Loucy (cell line): ENCODE measurements around the gene DNPEP.

ENCODE experiments used
- H2AFZ ChIP-seq: fragments of 200-600 bp; sonication (generic); 2 replicates; pipeline ENCODE4 v1.6.0; 2016; ENCODE audit warnings: antibody characterized with exemption, mild to moderate bottlenecking, low read length, moderate library complexity
- H3F3A ChIP-seq: fragments of 200-600 bp; 2 replicates; pipeline ENCODE4 v1.6.0; 2016; ENCODE audit warnings: antibody characterized with exemption, low read depth, mild to moderate bottlenecking
- H3K27me3 ChIP-seq: fragments of 200-600 bp; sonication (generic); 2 replicates; pipeline ENCODE4 v1.6.1; 2014; ENCODE audit warnings: low read length, mild to moderate bottlenecking; ENCODE audit not compliant: insufficient read depth, poor library complexity, severe bottlenecking
- H3K36me3 ChIP-seq: fragments of 200-600 bp; sonication (generic); 2 replicates; pipeline ENCODE4 v1.6.1; 2016; ENCODE audit warnings: low read length; ENCODE audit not compliant: insufficient read depth
- H3K4me1 ChIP-seq: fragments of 200-600 bp; sonication (generic); 2 replicates; pipeline ENCODE4 v1.5.1; 2014; ENCODE audit warnings: low read length, mild to moderate bottlenecking; ENCODE audit not compliant: insufficient read depth, poor library complexity, severe bottlenecking
- H3K4me2 ChIP-seq: fragments of 200-600 bp; sonication (generic); 2 replicates; pipeline ENCODE4 v1.6.0; 2014; ENCODE audit warnings: antibody characterized with exemption, low read length, low read depth, mild to moderate bottlenecking; ENCODE audit not compliant: poor library complexity, severe bottlenecking
- H3K4me3 ChIP-seq: fragments of 200-600 bp; sonication (generic); 2 replicates; pipeline ENCODE4 v1.5.1; 2014; ENCODE audit warnings: low read length, mild to moderate bottlenecking, mixed read lengths; ENCODE audit not compliant: poor library complexity, severe bottlenecking
- H3K79me2 ChIP-seq: fragments of 200-600 bp; sonication (generic); 2 replicates; pipeline ENCODE4 v1.6.1; 2014; ENCODE audit warnings: low read length; ENCODE audit not compliant: insufficient read depth
- H3K9ac ChIP-seq: fragments of 200-600 bp; sonication (generic); 2 replicates; pipeline ENCODE4 v1.6.0; 2014; ENCODE audit warnings: mild to moderate bottlenecking, low read depth, low read length, moderate library complexity; ENCODE audit not compliant: poor library complexity, severe bottlenecking
- H3K9me2 ChIP-seq: fragments of 200-600 bp; sonication (generic); replicated peaks from 2 replicates; pipeline ENCODE4 v1.6.1; 2016; ENCODE audit warnings: low read depth, low read length, mixed read lengths
- H3K9me3 ChIP-seq: fragments of 200-600 bp; sonication (generic); 2 replicates; pipeline ENCODE4 v1.6.1; 2014; ENCODE audit warnings: mild to moderate bottlenecking, antibody characterized with exemption, low read length, low read depth; ENCODE audit not compliant: insufficient read depth
- H4K20me1 ChIP-seq: fragments of 200-600 bp; sonication (generic); 2 replicates; pipeline ENCODE4 v1.6.0; 2014; ENCODE audit warnings: antibody characterized with exemption, low read length, mild to moderate bottlenecking; ENCODE audit not compliant: insufficient read depth, poor library complexity, severe bottlenecking
- EZH2phosphoT487 ChIP-seq: fragments of 200-600 bp; IDR thresholded peaks from 2 replicates; pipeline ENCODE4 v1.6.1; 2018; ENCODE audit warnings: antibody characterized with exemption, mild to moderate bottlenecking, moderate library complexity, borderline replicate concordance
- TF ChIP-seq, protein P1 (sequence below): fragments of 200-600 bp; sonication (generic); conservative IDR thresholded peaks from 2 replicates; pipeline ENCODE4 v1.5.1; 2014; ENCODE audit warnings: mild to moderate bottlenecking, antibody characterized with exemption, low read length

The DNPEP gene

DNA sequence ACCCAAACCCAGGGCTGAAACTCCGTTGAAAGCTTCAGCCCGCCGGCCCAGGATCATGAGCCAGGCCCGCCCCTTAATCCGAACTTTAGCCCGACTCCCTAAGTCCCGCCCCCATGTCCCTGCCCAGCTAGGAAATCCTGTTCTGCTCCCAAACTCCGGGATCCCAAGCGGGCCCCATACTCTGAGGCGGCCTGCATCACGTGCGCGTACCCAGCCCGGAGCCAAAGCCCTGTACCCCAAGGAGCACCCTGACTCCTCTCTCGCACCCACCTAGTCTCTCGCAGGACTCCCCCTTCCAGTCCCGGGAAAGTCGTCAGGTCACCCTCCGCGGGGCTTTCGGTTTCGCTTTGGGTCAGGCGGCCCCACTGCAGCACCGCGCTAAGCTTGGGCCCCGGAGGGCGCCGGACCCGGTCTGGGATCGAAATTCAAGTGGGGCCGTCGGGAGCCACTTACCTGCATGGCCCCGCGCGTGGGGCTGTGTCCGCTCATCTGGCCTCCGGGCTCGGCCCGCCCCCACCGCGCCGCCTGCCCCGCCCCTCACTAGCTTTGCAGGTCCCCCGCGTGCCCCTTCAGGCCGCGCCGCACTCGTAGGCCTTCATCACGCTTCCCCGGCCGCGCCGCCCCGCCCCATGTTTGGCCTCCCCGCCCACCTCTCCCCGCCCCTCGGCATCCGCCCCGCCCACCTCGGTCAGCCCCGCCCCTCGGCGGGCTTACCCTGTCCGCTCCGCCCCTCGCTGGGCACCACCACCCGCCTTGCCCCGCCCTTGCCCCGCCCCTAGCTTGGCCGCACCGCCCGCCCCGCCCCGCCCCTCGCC, at the start of gene DNPEP:
DNPEP (minus strand) TSS at position 607 of the 815 bp plus-strand sequence; CDS start at position 489, 118 bp downstream.
- H3K9me3 ChIP-seq, result no peaks in the 10 kb centered on the region
- peak within 1 kb of the TSS; percentile 99 for H3K4me2 ChIP-seq
- H3K4me1 ChIP-seq, result peaks cover 18% of the 10 kb centered on the region
- H3K4me3 ChIP-seq, result peak within 1 kb of the TSS; percentile 100
- H3K9ac ChIP-seq, result peak within 1 kb of the TSS; percentile 89
- TF ChIP-seq, protein P1, sequence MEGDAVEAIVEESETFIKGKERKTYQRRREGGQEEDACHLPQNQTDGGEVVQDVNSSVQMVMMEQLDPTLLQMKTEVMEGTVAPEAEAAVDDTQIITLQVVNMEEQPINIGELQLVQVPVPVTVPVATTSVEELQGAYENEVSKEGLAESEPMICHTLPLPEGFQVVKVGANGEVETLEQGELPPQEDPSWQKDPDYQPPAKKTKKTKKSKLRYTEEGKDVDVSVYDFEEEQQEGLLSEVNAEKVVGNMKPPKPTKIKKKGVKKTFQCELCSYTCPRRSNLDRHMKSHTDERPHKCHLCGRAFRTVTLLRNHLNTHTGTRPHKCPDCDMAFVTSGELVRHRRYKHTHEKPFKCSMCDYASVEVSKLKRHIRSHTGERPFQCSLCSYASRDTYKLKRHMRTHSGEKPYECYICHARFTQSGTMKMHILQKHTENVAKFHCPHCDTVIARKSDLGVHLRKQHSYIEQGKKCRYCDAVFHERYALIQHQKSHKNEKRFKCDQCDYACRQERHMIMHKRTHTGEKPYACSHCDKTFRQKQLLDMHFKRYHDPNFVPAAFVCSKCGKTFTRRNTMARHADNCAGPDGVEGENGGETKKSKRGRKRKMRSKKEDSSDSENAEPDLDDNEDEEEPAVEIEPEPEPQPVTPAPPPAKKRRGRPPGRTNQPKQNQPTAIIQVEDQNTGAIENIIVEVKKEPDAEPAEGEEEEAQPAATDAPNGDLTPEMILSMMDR, result no peak
- TF ChIP-seq EZH2phosphoT487, result no peak
- peaks cover 23% of the 10 kb centered on the region for H3K79me2 ChIP-seq
- H2AFZ ChIP-seq, result peak within 1 kb of the TSS; percentile 97
- no peaks in the 10 kb centered on the region for H3K27me3 ChIP-seq
- no peaks in the 10 kb centered on the region for H3K9me2 ChIP-seq
- H3K36me3 ChIP-seq, result peaks cover 9% of the 10 kb centered on the region; the same call in 1 of the 2 replicates
- peaks cover 10% of the 10 kb centered on the region for H4K20me1 ChIP-seq
- H3F3A ChIP-seq, result no peaks in the 10 kb centered on the region

DNA sequence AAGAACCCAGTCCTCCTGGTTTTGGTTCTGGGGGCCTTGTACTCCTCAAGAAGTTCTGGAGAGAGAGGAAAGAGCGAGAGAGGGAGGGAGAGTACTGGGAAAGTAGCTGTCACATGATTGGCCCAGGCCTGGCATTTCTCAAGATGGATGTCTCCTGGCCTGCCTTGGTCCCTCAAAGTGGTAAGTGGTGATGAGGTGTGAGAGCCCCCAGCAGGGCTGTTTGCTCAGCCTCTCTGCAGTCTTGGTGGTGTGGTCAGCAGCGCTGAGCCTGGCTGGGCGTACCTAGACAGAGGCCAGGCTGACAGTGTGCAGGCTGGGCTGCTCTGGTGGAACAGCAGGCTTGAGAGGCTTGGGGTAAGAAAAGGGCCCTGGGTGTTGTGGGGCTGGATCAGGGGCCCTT, 49.4 kb upstream of the DNPEP start:
- Histone ChIP-seq H3K27me3 (no peaks in the 10 kb centered on the region), H3K4me1 (no peaks in the 10 kb centered on the region), H4K20me1 (no peaks in the 10 kb centered on the region), H3K4me3 (no peak overlapping the region), H3K4me2 (no peak overlapping the region), H3K9me3 (no peaks in the 10 kb centered on the region), H3K36me3 (no peaks in the 10 kb centered on the region), H3K9me2 (no peaks in the 10 kb centered on the region), H3F3A (no peaks in the 10 kb centered on the region), H3K9ac (no peak overlapping the region), H2AFZ (no peak overlapping the region), H3K79me2 (no peaks in the 10 kb centered on the region)
- no peak for TF ChIP-seq EZH2phosphoT487

DNA sequence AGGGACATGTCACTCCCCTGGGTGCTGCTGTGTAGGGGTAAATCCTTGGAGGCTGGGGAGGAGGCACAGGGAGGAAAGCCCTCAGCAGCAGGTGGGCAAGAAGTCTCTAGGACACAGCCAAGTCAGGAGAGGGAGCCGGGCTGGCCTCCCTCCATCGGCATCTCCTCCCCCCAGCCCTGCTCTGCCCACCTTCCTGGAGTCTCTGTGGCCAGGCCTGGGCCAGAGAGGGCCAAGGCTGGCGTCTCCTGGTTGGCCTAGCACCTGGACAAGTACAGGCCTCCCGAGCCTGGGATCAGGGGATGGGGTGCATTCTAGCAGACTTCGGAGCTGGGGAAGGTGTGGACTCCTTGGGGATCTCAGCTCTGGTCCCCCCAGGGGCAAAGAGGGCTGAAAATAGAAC, 48.8 kb upstream of the DNPEP start:
- H3K36me3 ChIP-seq, result no peaks in the 10 kb centered on the region
- no peaks in the 10 kb centered on the region for H3K4me1 ChIP-seq
- no peaks in the 10 kb centered on the region for H3K79me2 ChIP-seq
- no peak overlapping the region for H3K4me3 ChIP-seq
- H3K4me2 ChIP-seq, result no peak overlapping the region
- no peak overlapping the region for H2AFZ ChIP-seq
- no peak for TF ChIP-seq EZH2phosphoT487
- TF ChIP-seq, protein P1, result no peak
- no peaks in the 10 kb centered on the region for H3K9me3 ChIP-seq
- H4K20me1 ChIP-seq, result no peaks in the 10 kb centered on the region
- H3K9me2 ChIP-seq, result no peaks in the 10 kb centered on the region
- H3F3A ChIP-seq, result no peaks in the 10 kb centered on the region
- no peak overlapping the region for H3K9ac ChIP-seq
- no peaks in the 10 kb centered on the region for H3K27me3 ChIP-seq

DNA sequence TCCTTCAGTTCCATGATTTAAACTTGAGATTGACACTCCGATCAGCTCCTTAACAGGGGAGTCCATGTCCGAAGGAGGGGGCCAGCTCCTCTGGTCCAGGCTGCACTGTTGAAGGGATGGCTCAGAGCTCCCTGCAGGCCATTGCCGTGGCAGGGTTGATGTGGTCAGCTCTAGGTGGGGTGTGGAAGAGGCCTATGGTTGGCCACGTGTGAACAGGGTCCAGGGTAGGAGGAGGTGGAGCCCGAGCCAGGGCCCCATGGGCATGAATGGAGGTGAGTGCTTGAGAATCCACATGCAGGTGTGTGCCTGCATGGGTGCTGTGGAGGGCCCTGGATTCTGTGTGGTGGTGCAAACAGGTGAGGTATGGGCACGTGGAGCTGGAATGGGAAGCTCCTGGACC, 48.0 kb upstream of the DNPEP start:
- no peaks in the 10 kb centered on the region for H3K9me3 ChIP-seq
- H3K27me3 ChIP-seq, result no peaks in the 10 kb centered on the region
- H3K4me3 ChIP-seq, result no peak overlapping the region
- no peaks in the 10 kb centered on the region for H3K36me3 ChIP-seq
- H3K4me2 ChIP-seq, result no peak overlapping the region
- no peaks in the 10 kb centered on the region for H3F3A ChIP-seq
- no peaks in the 10 kb centered on the region for H3K4me1 ChIP-seq
- TF ChIP-seq, protein P1, result no peak
- TF ChIP-seq EZH2phosphoT487, result no peak
- H4K20me1 ChIP-seq, result no peaks in the 10 kb centered on the region
- H3K9ac ChIP-seq, result no peak overlapping the region
- no peaks in the 10 kb centered on the region for H3K9me2 ChIP-seq
- no peak overlapping the region for H2AFZ ChIP-seq
- H3K79me2 ChIP-seq, result no peaks in the 10 kb centered on the region
